Stomach (tissue), 9 donors: Measurements from ENCODE around the gene SLC16A2. TPM values are rescaled to one million over a fixed set of nuclear protein-coding genes. Genes with fewer than 3 reads are reported as not detected.

Experiments
- DNase-seq, 2 donors: peaks; one replicate each; pipeline versions ENCODE4 v3.0.0 to v3.0.0-alpha.2; 2013 to 2019
- H3K27ac ChIP-seq, 5 donors: fragments of 200-600 bp in 4 of 5; sonication (generic) in 4 of 5; one replicate each; pipeline ENCODE4 v1.5.1; 2013 to 2019; ENCODE audit warnings: mild to moderate bottlenecking in 1 of 5, moderate library complexity in 1 of 5
- H3K27me3 ChIP-seq, 3 donors: fragments of 200-600 bp; sonication (generic); one replicate each; pipeline ENCODE4 v1.5.1; 2017 to 2019; ENCODE audit warnings: mixed run types in 1 of 3
- H3K36me3 ChIP-seq, 4 donors: fragments of 200-600 bp; sonication (generic); 1 replicate in 3 of 4; 2 replicates in 1 of 4; pipeline ENCODE4 v1.5.1; 2016 to 2019
- H3K4me1 ChIP-seq, 4 donors: fragments of 200-600 bp; sonication (generic); one replicate each; pipeline ENCODE4 v1.5.1; 2016 to 2019
- H3K4me3 ChIP-seq, 4 donors: fragments of 200-600 bp; sonication (generic) in 3 of 4; one replicate each; pipeline ENCODE4 v1.5.1; 2016 to 2019; ENCODE audit warnings: mild to moderate bottlenecking in 1 of 4
- H3K9me3 ChIP-seq, 4 donors: fragments of 200-600 bp; sonication (generic); one replicate each; pipeline ENCODE4 v1.5.1; 2016 to 2019
- EP300 ChIP-seq: sonication (generic); formaldehyde crosslinking; IDR thresholded peaks from one replicate; pipeline ENCODE4 v1.6.1; 2017; ENCODE audit warnings: antibody characterized with exemption
- POLR2A ChIP-seq, 4 donors: fragments of 450-650 bp; IDR thresholded peaks; one replicate each; pipeline ENCODE4 v1.6.1; 2016; ENCODE audit warnings: antibody characterized with exemption in 4 of 4, control low read depth in 2 of 4, mild to moderate bottlenecking in 1 of 4, moderate library complexity in 1 of 4
- POLR2AphosphoS5 ChIP-seq, 3 donors: sonication (generic); formaldehyde crosslinking; IDR thresholded peaks; one replicate each; pipeline ENCODE4 v1.6.1; 2016; ENCODE audit warnings: antibody characterized with exemption in 3 of 3
- WGBS, 5 donors: extraction: QIAGEN DNeasy Blood & Tissue Kit in 3 of 5; methylation state at CpG; one replicate each; pipeline versions ENCODE4 v1.1.5 to v1.1.7; 2013 to 2018; 5-methylcytosine and 5-hydroxymethylcytosine counted together
- intact Hi-C: fragments of 100-400 bp; cut with DNase I; formaldehyde crosslinking; loops from one replicate; pipeline ENCODE4 v1.15.1; 2023; ENCODE audit warnings: low total_unique reads
- polyA plus RNA-seq, 3 donors: library from polyadenylated mRNA; stranded (reverse); fragments of 200-250 nt; gene quantifications; one replicate each; pipeline ENCODE4 v1.2.3, GENCODE V29; 2013
- total RNA-seq, 5 donors: library from RNA; depleted of rRNA; stranded (reverse); fragments of >200 nt; gene quantifications; one replicate each; pipeline versions ENCODE4 v1.1.0 to v1.2.3, GENCODE V29; 2014 to 2016
- TF ChIP-seq, protein P1 (sequence below), 7 experiments: fragments of 450-650 bp in 4 of 7; fragments of 200-600 bp in 3 of 7; sonication (generic) in 3 of 7; IDR thresholded peaks; one replicate each; pipeline ENCODE4 v1.5.1; 2016 to 2019; ENCODE audit warnings: antibody characterized with exemption in 7 of 7, control low read depth in 2 of 7, mild to moderate bottlenecking in 1 of 7
- donor health status: healthy with polysubstance abuse.
- donor health status: Bipolar disorder and iron deficiency.
- donor health status: healthy.

The SLC16A2 gene
- total and polyA plus RNA-seq, 8 donors = 0.29 to 4.4 (median 2.4) TPM; not detected in 1

DNA sequence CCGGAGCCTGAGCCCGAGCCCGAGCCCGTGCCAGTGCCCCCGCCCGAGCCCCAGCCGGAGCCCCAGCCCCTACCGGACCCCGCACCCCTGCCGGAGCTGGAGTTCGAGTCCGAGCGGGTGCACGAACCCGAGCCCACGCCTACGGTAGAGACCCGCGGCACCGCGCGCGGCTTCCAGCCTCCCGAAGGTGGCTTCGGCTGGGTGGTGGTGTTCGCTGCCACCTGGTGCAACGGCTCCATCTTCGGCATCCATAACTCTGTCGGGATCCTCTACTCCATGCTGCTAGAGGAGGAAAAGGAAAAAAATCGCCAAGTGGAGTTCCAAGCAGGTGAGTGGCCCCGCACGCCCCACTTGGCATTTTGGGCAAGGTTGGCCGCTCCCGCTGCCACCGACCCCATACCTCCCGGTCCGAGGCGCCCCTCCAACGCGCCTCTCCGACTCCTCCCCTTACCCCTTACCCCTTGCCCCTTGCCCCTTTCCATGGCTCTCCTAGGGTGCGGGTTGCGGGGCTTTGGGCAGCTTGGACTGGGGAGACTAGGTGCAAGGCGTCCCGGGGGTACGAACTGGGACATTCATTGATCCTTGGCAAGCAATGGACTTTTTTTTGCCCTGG is 553 bp downstream of the SLC16A2 start:
- TF ChIP-seq EP300 (no peak), POLR2A (IDR thresholded peaks at IDR 0.05) (no peak), POLR2AphosphoS5 (IDR thresholded peaks at IDR 0.05) (no peak)
- TF ChIP-seq, protein P1, sequence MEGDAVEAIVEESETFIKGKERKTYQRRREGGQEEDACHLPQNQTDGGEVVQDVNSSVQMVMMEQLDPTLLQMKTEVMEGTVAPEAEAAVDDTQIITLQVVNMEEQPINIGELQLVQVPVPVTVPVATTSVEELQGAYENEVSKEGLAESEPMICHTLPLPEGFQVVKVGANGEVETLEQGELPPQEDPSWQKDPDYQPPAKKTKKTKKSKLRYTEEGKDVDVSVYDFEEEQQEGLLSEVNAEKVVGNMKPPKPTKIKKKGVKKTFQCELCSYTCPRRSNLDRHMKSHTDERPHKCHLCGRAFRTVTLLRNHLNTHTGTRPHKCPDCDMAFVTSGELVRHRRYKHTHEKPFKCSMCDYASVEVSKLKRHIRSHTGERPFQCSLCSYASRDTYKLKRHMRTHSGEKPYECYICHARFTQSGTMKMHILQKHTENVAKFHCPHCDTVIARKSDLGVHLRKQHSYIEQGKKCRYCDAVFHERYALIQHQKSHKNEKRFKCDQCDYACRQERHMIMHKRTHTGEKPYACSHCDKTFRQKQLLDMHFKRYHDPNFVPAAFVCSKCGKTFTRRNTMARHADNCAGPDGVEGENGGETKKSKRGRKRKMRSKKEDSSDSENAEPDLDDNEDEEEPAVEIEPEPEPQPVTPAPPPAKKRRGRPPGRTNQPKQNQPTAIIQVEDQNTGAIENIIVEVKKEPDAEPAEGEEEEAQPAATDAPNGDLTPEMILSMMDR (IDR thresholded peaks at IDR 0.05) = no peak
- 0 to 33% (median 12%) methylated on average over 1 to 46 of the region's 46 CpGs for WGBS, 5 donors
- no peak for DNase-seq
- H3K9me3 ChIP-seq = no peaks in the 10 kb centered on the region
- no peaks in the 10 kb centered on the region for H3K36me3 ChIP-seq
- intact Hi-C loops = no loop called here
- peaks cover 0 to 28% (median 17%) of the 10 kb centered on the region in 4 donors for H3K4me1 ChIP-seq
- H3K27me3 ChIP-seq = peaks cover 0 to 36% (median 14%) of the 10 kb centered on the region in 3 donors
- peak overlapping the region; percentile 80 to 90 (median 88) for H3K27ac ChIP-seq
- H3K4me3 ChIP-seq = peak overlapping the region; percentile 50 to 66 (median 56)

DNA sequence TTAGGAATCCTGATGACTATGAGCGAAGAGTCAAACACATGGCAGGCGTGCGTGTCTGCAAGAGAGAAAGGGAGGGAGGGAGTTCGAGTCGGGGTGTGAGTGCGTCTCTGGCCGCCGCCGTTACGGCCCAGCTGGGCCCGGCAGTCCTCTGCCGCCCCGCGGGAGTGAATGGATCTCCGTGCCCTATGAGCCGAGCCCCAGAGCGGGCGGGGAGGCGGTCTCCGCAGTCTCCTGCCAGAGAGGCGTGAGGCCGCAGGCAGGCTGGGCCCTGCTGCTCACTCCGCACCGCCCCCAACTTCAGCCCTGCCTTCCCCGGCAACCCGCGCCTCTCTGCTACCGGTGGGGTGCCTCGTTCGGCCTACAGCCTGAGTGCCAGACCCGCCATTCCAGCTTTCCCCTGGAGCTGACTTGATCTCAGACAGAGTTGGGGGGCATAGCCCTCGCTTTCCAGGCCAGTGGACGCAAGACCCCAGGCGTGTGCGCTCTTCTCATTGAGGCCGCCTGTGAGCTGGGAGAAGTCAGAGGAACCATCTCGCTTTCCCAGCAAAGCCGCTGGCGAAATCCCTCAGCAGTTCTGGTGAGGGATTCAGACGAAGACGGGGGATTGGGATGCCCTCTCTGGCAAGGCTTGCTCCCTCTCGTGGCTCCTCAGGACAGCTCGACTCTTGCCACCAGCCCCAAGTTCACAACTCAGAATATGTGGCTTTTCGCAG is 1.4 kb downstream of the SLC16A2 start:
- Histone ChIP-seq H3K9me3 (no peaks in the 10 kb centered on the region), H3K36me3 (no peaks in the 10 kb centered on the region), H3K4me1 (peaks cover 0 to 28% (median 17%) of the 10 kb centered on the region in 4 donors), H3K27me3 (peaks cover 0 to 36% (median 14%) of the 10 kb centered on the region in 3 donors), H3K27ac (peak overlapping the region; percentile 26 to 90 (median 88)), H3K4me3 (peak overlapping the region; percentile 50 to 66 (median 56))
- TF ChIP-seq, protein P1 (IDR thresholded peaks at IDR 0.05) = no peak
- TF ChIP-seq EP300 (no peak), POLR2A (IDR thresholded peaks at IDR 0.05) (no peak), POLR2AphosphoS5 (IDR thresholded peaks at IDR 0.05) (peak; percentile 16 to 36 (median 25))
- intact Hi-C loops = no loop called here
- 7 to 40% (median 19%) methylated on average over 20 to 44 of the region's 44 CpGs for WGBS, 5 donors
- peak; percentile 59 to 84 for DNase-seq

DNA sequence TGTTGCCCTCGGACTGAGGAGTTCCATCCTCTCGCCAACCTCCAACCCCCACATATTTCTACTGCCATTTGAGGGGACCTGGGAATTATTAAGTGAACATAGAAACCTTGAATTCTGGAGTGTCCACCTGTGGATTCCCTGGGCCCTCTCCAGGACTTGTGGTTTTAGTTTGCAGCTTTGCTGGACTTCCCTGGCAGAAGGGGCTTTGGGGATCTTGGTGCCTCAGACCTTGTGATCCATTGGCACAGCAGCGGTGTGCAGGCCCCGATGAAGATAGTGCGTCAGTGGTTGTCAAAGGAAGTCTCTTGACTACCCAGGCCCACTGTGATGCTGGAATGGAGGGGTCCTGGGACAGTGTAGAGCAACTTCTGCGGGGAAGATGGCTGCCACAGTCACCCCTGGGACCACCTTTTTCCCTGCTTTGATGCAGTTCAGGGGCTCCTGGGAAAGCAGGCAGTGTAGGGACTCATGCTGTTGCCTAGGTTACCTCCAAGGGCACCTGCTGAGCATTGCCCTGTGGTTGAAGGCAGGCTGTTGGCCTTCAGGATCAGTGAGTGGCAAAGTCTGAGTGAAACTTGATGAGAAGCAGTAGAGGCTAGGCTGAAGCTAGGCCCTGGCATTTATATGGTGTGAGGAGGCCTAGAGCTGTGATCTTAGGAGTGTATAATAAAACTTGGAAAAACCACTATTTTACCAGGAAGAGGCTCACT is 2.2 kb downstream of the SLC16A2 start:
- TF ChIP-seq EP300 (no peak), POLR2A (IDR thresholded peaks at IDR 0.05) (no peak), POLR2AphosphoS5 (IDR thresholded peaks at IDR 0.05) (no peak)
- TF ChIP-seq, protein P1 (IDR thresholded peaks at IDR 0.05) = no peak
- H3K27me3 ChIP-seq = peaks cover 0 to 33% (median 14%) of the 10 kb centered on the region in 3 donors
- H3K9me3 ChIP-seq = no peaks in the 10 kb centered on the region
- peaks cover 0 to 28% (median 17%) of the 10 kb centered on the region in 4 donors for H3K4me1 ChIP-seq
- intact Hi-C loops = no loop called here
- peak in 1 of 2 donors; percentile 34 for DNase-seq
- H3K4me3 ChIP-seq = peak overlapping the region; percentile 50 to 66 (median 56)
- peak overlapping the region in 4 of 5 donors; percentile 55 to 90 (median 89) for H3K27ac ChIP-seq
- no peaks in the 10 kb centered on the region for H3K36me3 ChIP-seq
- 60 to 83% (median 73%) methylated on average over 3 to 6 of the region's 6 CpGs for WGBS, 5 donors

DNA sequence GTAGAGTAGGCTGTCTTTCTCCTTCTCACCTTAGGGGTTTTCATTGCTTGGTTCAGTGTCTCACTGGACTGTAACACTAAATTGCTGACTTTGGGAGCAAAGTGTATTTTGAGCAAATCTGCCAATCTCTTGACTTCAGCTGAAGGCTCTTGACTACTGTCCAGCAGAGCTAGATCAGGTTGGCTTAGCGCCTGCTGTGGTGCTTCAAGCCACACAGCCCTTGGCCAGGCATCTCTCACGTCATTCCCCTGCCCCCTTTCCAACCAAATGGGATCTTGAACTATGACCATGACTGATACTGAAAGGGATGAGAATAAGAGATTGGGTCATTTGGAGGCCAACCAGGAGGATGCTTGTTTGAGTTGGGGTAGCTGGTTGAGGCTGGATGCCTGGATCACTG is 4.8 kb downstream of the SLC16A2 start:
- Histone ChIP-seq H3K27ac (no peak overlapping the region), H3K36me3 (no peaks in the 10 kb centered on the region), H3K4me3 (no peak overlapping the region), H3K27me3 (peaks cover 0 to 20% (median 9%) of the 10 kb centered on the region in 3 donors), H3K4me1 (peaks cover 0 to 15% (median 9%) of the 10 kb centered on the region in 4 donors), H3K9me3 (no peaks in the 10 kb centered on the region)
- no peak for DNase-seq
- 47 to 91% (median 75%) methylated on average over 2 of the region's 2 CpGs for whole genome bisulfite sequencing, 5 donors
- intact Hi-C loops = no loop called here
- TF ChIP-seq POLR2AphosphoS5 (IDR thresholded peaks at IDR 0.05) = no peak
- no peak for TF ChIP-seq EP300
